B cell (primary cell): ENCODE measurements around the gene PRDX2. TPM values are rescaled to one million over a fixed set of nuclear protein-coding genes. Genes with fewer than 3 reads are reported as not detected.

Source experiments
- ATAC-seq: fragments of 200-7000 bp; cut with Tn5 transposase; one replicate; pipeline ENCODE4 v1.10.0; 2021; ENCODE audit warnings: low read depth, mild to moderate bottlenecking, moderate number of reproducible peaks, moderate library complexity
- CTCF ChIA-PET: fragments of 350-600 bp; sonication (Branson Sonifier 250); formaldehyde crosslinking; loops from one replicate; lab custom pipeline; 2021; ENCODE audit warnings: antibody characterized with exemption, inconsistent platforms; lab: Charles Lee
- POLR2A ChIA-PET: fragments of 350-600 bp; sonication (Branson Sonifier 250); formaldehyde crosslinking; loops from one replicate; lab custom pipeline; 2021; ENCODE audit warnings: antibody characterized with exemption; lab: Charles Lee
- DNase-seq: peaks from one replicate; pipeline ENCODE4 v3.0.0; 2013
- H2AFZ ChIP-seq: 2 replicates; pipeline ENCODE4 v1.6.1; 2012; ENCODE audit warnings: mild to moderate bottlenecking, low read depth, low read length; ENCODE audit not compliant: insufficient read depth, poor library complexity, severe bottlenecking
- H3K27ac ChIP-seq, 2 donors: 1 replicate in 1 of 2; 2 replicates in 1 of 2; pipeline ENCODE4 v1.5.1; 2012 to 2013; ENCODE audit warnings: low read length in 2 of 2, mild to moderate bottlenecking in 2 of 2, moderate library complexity in 1 of 2
- H3K27me3 ChIP-seq, 4 experiments: fragments of 200-600 bp in 1 of 4; sonication (generic) in 1 of 4; replicated peaks in 1 of 4; 1 replicate in 2 of 4; 2 replicates in 2 of 4; pipeline versions ENCODE4 v1.6.1 to v1.7.0; 2013 to 2016; ENCODE audit warnings: low read length in 3 of 4, mild to moderate bottlenecking in 2 of 4, mixed read lengths in 1 of 4, moderate library complexity in 1 of 4; ENCODE audit not compliant: insufficient read depth in 4 of 4, control insufficient read depth in 3 of 4; ENCODE audit errors: control extremely low read depth in 1 of 4
- H3K36me3 ChIP-seq, 2 experiments: replicated peaks in 1 of 2; 1 replicate in 1 of 2; 2 replicates in 1 of 2; pipeline versions ENCODE4 v1.6.1 to v1.7.1; 2013; ENCODE audit warnings: low read length in 1 of 2; ENCODE audit not compliant: insufficient read depth in 2 of 2, control insufficient read depth in 1 of 2; ENCODE audit errors: control extremely low read depth in 1 of 2, extremely low read depth in 1 of 2
- H3K4me1 ChIP-seq, 2 donors: fragments of 200-600 bp in 1 of 2; sonication (generic) in 1 of 2; 1 replicate in 1 of 2; 2 replicates in 1 of 2; pipeline versions ENCODE4 v1.5.1 to v1.6.1; 2013 to 2017; ENCODE audit warnings: low read length in 2 of 2; ENCODE audit not compliant: control insufficient read depth in 2 of 2, insufficient read depth in 2 of 2
- H3K4me2 ChIP-seq: replicated peaks from 2 replicates; pipeline ENCODE3; 2012; ENCODE audit warnings: mild to moderate bottlenecking, low read depth, low read length; ENCODE audit not compliant: poor library complexity, severe bottlenecking
- H3K4me3 ChIP-seq, 5 experiments: fragments of 200-600 bp in 1 of 5; sonication (generic) in 1 of 5; 1 replicate in 3 of 5; 2 replicates in 2 of 5; pipeline versions ENCODE4 v1.5.1 to v1.7.0; 2011 to 2016; ENCODE audit warnings: low read length in 4 of 5, mild to moderate bottlenecking in 4 of 5, low read depth in 2 of 5, control low read depth in 1 of 5, moderate library complexity in 1 of 5; ENCODE audit not compliant: insufficient read depth in 1 of 5; ENCODE audit errors: control extremely low read depth in 1 of 5, extremely low read depth in 1 of 5
- H3K79me2 ChIP-seq: fragments of 200-600 bp; sonication (generic); one replicate; pipeline ENCODE4 v1.6.0; 2016; ENCODE audit warnings: low read length; ENCODE audit not compliant: control insufficient read depth, insufficient read depth
- H3K9ac ChIP-seq: fragments of 200-600 bp; sonication (generic); 2 replicates; pipeline ENCODE4 v1.6.1; 2017; ENCODE audit warnings: mild to moderate bottlenecking, low read length, moderate library complexity
- H3K9me3 ChIP-seq, 3 donors: one replicate each; pipeline versions ENCODE4 v1.6.1 to v1.7.1; 2013; ENCODE audit warnings: low read length in 2 of 3; ENCODE audit not compliant: control insufficient read depth in 2 of 3, insufficient read depth in 1 of 3; ENCODE audit errors: control extremely low read depth in 1 of 3
- H4K20me1 ChIP-seq: 2 replicates; pipeline ENCODE4 v1.6.0; 2012; ENCODE audit warnings: mild to moderate bottlenecking, low read length; ENCODE audit not compliant: insufficient read depth, control insufficient read depth, poor library complexity, severe bottlenecking
- H3K27ac Mint-ChIP-seq: one replicate; pipeline ENCODE4 v1.8.0; 2021; ENCODE audit warnings: mixed read lengths
- H3K27me3 Mint-ChIP-seq: one replicate; pipeline ENCODE4 v1.8.0; 2021; ENCODE audit warnings: mixed read lengths
- H3K4me1 Mint-ChIP-seq: one replicate; pipeline ENCODE4 v1.8.0; 2021; ENCODE audit warnings: mixed read lengths
- H3K4me3 Mint-ChIP-seq: one replicate; pipeline ENCODE4 v1.8.0; 2021; ENCODE audit warnings: mixed read lengths
- H3K9me3 Mint-ChIP-seq: one replicate; pipeline ENCODE4 v1.8.0; 2022; ENCODE audit warnings: mixed read lengths; ENCODE audit not compliant: insufficient read depth
- EZH2 ChIP-seq: IDR thresholded peaks from 2 replicates; pipeline ENCODE4 v1.6.1; 2012; ENCODE audit warnings: borderline replicate concordance, low read depth, mild to moderate bottlenecking, moderate library complexity, low read length; ENCODE audit not compliant: insufficient read depth, poor library complexity, severe bottlenecking
- WGBS: methylation state at CpG from one replicate; pipeline ENCODE4 v1.1.5; 2013; ENCODE audit warnings: missing lambda C conversion rate; ENCODE audit not compliant: insufficient coverage; 5-methylcytosine and 5-hydroxymethylcytosine counted together
- intact Hi-C: fragments of 100-400 bp; cut with micrococcal nuclease; formaldehyde crosslinking; loops from one replicate; pipeline ENCODE4 v1.10.0; 2022
- polyA plus RNA-seq: library from polyadenylated mRNA; depleted of rRNA; stranded (reverse); fragments of >200 nt; gene quantifications from 2 replicates; pipeline ENCODE4 v1.2.3, GENCODE V29; 2012
- total RNA-seq, 2 donors: library from RNA; stranded (reverse); fragments of 120-200 nt in 1 of 2; gene quantifications; 1 replicate in 1 of 2; 2 replicates in 1 of 2; pipeline versions ENCODE4 v1.2.3 to v1.2.4, GENCODE V29; 2013 to 2022
- TF ChIP-seq, protein P1 (sequence below): fragments of 200-600 bp; IDR thresholded peaks from one replicate; pipeline ENCODE4 v1.8.0; 2022; ENCODE audit warnings: antibody characterized with exemption, mild to moderate bottlenecking

PRDX2 gene
- total and polyA plus RNA-seq, 2 donors (not counting 1 experiment from before 2014, with no cell fraction given) = 45.5 to 66.1 TPM

DNA sequence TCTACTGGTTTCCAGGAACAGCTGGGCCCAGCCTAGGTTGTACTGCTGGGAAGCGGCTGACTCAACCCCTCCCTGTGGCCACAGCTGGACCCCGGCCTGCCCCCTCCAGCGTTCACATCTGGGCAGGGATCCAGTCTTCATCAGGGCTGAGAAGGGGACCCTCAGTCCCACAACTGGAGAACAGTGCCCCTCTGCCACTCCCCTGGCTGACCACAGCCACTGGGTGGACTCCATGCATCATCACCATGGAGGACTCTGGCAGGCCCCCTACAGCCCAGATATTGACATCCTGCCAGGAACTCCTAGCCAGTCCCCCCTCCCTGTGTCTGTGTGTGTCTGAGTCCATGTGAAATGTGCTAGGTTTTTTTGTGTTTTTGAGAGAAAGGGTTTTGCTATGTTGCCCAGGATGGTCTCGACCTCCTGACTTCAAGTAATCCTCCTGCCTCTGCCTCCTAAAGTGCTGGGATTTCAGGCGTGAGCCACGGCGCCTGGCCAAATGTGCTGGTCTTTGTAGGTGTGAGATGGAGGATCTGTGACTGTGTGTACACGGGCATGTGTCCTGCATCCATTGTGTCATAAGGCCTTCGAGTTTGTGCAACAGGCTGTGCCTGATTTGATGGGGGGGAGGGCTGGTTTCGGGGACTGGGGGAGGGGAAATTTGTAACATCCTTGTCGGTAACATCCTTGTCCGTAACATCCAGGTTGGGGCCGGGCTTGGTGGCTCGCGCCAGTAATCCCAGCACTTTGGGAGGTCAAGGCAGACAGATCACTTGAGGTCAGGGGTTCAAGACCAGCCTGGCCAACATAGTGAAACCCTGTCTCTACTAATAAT lies 22.2 kb downstream of the PRDX2 start:
- H3K9me3 ChIP-seq = no peaks in the 10 kb centered on the region
- ChIA-PET CTCF (interaction anchor here (0.5 to 27.9 kb wide), 8 partner anchors 8 to 97 kb away, joined by 3 to 1147 read pairs (median 20); partner anchors contain the start of genes DHPS, JUNB, PRDX2 and RNASEH2A), POLR2A (interaction anchor here (0.6 to 6.9 kb wide), 3 partner anchors 8 to 50 kb away, joined by 4 to 233 read pairs (median 36); partner anchors contain the start of gene JUNB)
- no peak overlapping the region for H3K9ac ChIP-seq
- H3K4me1 ChIP-seq = peaks cover 45 to 65% of the 10 kb centered on the region in 2 donors
- no peaks in the 10 kb centered on the region for H3K36me3 ChIP-seq
- Mint-ChIP-seq H3K4me1 (peaks cover 51% of the 10 kb centered on the region), H3K4me3 (peak overlapping the region; percentile 88), H3K27me3 (no peaks in the 10 kb centered on the region), H3K9me3 (no peaks in the 10 kb centered on the region), H3K27ac (peak overlapping the region; percentile 84)
- no peaks in the 10 kb centered on the region for H4K20me1 ChIP-seq
- DNase-seq (no peak), ATAC-seq (no peak)
- no peak overlapping the region for H3K4me3 ChIP-seq
- H3K27ac ChIP-seq = peak overlapping the region; percentile 83 to 86
- peak overlapping the region; percentile 20 for H2AFZ ChIP-seq
- 84% methylated on average over 13 of the region's 15 CpGs for WGBS
- peaks cover 2% of the 10 kb centered on the region for H3K79me2 ChIP-seq
- intact Hi-C loops = no loop called here
- TF ChIP-seq EZH2 = no peak
- TF ChIP-seq, protein P1, sequence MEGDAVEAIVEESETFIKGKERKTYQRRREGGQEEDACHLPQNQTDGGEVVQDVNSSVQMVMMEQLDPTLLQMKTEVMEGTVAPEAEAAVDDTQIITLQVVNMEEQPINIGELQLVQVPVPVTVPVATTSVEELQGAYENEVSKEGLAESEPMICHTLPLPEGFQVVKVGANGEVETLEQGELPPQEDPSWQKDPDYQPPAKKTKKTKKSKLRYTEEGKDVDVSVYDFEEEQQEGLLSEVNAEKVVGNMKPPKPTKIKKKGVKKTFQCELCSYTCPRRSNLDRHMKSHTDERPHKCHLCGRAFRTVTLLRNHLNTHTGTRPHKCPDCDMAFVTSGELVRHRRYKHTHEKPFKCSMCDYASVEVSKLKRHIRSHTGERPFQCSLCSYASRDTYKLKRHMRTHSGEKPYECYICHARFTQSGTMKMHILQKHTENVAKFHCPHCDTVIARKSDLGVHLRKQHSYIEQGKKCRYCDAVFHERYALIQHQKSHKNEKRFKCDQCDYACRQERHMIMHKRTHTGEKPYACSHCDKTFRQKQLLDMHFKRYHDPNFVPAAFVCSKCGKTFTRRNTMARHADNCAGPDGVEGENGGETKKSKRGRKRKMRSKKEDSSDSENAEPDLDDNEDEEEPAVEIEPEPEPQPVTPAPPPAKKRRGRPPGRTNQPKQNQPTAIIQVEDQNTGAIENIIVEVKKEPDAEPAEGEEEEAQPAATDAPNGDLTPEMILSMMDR = no peak
- H3K27me3 ChIP-seq = no peaks in the 10 kb centered on the region
- H3K4me2 ChIP-seq = peak overlapping the region; percentile 95

DNA sequence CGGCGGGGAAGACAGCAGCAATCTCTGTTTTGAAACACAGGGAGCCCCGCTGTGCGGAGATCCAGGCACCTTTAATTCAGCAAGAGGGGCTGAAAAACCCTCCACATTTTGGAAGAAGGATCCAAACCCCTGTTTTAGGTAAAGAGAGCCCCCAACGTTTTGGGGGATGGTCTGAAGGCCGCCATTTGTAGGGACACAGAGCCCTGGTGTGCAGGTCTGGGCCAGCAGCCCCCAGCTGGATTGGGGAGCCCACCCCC lies 22.8 kb downstream of the PRDX2 start:
- 53% methylated on average over 6 of the region's 6 CpGs for WGBS
- Histone ChIP-seq H3K9me3 (no peaks in the 10 kb centered on the region), H3K4me2 (peak overlapping the region; percentile 95), H3K27me3 (no peaks in the 10 kb centered on the region), H3K4me1 (peaks cover 39 to 60% of the 10 kb centered on the region in 2 donors), H3K4me3 (peak overlapping the region in 3 of 5 experiments; percentile 66 to 88 (median 75)), H3K27ac (peak overlapping the region; percentile 83 to 86), H3K9ac (no peak overlapping the region), H3K36me3 (no peaks in the 10 kb centered on the region), H2AFZ (peak overlapping the region; percentile 20), H4K20me1 (no peaks in the 10 kb centered on the region), H3K79me2 (peaks cover 2% of the 10 kb centered on the region)
- ChIA-PET POLR2A (interaction anchor here (0.6 to 6.9 kb wide), 4 partner anchors 9 to 49 kb away, joined by 4 to 233 read pairs (median 20); partner anchors contain the start of gene JUNB), CTCF (interaction anchor here (0.5 to 27.9 kb wide), 8 partner anchors 9 to 97 kb away, joined by 3 to 1147 read pairs (median 20); partner anchors contain the start of genes DHPS, JUNB, PRDX2 and RNASEH2A)
- no peak for TF ChIP-seq EZH2
- TF ChIP-seq, protein P1 = no peak
- ATAC-seq (no peak), DNase-seq (no peak)
- peaks cover 51% of the 10 kb centered on the region for H3K4me1 Mint-ChIP-seq
- H3K27me3 Mint-ChIP-seq = no peaks in the 10 kb centered on the region
- intact Hi-C loops = no loop called here
- no peaks in the 10 kb centered on the region for H3K9me3 Mint-ChIP-seq
- H3K27ac Mint-ChIP-seq = peak overlapping the region; percentile 84
- peak overlapping the region; percentile 88 for H3K4me3 Mint-ChIP-seq
